ENCODE results near the gene FBXL5. TPM values are rescaled to one million over a fixed set of nuclear protein-coding genes. Genes with fewer than 3 reads are reported as not detected.

The FBXL5 gene
- total and polyA plus RNA-seq, 8 donors = 17.6 to 39.2 (median 31.9) TPM

- WGBS, 2 donors = 93 to 97% methylated on average over 2 of the region's 2 CpGs
- DNase-seq (no peak), FAIRE-seq (no peak), ATAC-seq (no peak)
- no peaks in the 10 kb centered on the region for H3K27me3 ChIP-seq
- H3K9me3 ChIP-seq = no peaks in the 10 kb centered on the region
- peaks cover 0 to 7% (median 0%) of the 10 kb centered on the region in 3 donors for H3K36me3 ChIP-seq
- no peak overlapping the region for H3K27ac ChIP-seq
- no peaks in the 10 kb centered on the region for H3K4me1 ChIP-seq
- no peak overlapping the region for H3K4me3 ChIP-seq
- TF ChIP-seq CTCF (IDR thresholded peaks at IDR 0.05) = no peak
- intact Hi-C loops (cut with DNase I) = no loop called here
Observed at GRCh38 chr4:15601862-15602261, 53.3 kb downstream of the FBXL5 start.

- H3K4me3 ChIP-seq = no peak overlapping the region
- H3K36me3 ChIP-seq = peaks cover 0 to 7% (median 0%) of the 10 kb centered on the region in 3 donors
- H3K27me3 ChIP-seq = no peaks in the 10 kb centered on the region
- H3K4me1 ChIP-seq = no peaks in the 10 kb centered on the region
- no peak for TF ChIP-seq CTCF (IDR thresholded peaks at IDR 0.05)
- H3K9me3 ChIP-seq = no peaks in the 10 kb centered on the region
- no peak for DNase-seq
- FAIRE-seq = no peak
- no peak overlapping the region for H3K27ac ChIP-seq
- intact Hi-C loops (cut with DNase I) = no loop called here
- ATAC-seq = no peak
- 97 to 99% methylated on average over 3 of the region's 3 CpGs for WGBS, 2 donors
Observed at GRCh38 chr4:15600176-15600575, 55.0 kb downstream of the FBXL5 start.

GRCh38 chr4:15598644-15599043 lies 56.5 kb downstream of the FBXL5 start:
- no peak for TF ChIP-seq CTCF (IDR thresholded peaks at IDR 0.05)

DNA sequence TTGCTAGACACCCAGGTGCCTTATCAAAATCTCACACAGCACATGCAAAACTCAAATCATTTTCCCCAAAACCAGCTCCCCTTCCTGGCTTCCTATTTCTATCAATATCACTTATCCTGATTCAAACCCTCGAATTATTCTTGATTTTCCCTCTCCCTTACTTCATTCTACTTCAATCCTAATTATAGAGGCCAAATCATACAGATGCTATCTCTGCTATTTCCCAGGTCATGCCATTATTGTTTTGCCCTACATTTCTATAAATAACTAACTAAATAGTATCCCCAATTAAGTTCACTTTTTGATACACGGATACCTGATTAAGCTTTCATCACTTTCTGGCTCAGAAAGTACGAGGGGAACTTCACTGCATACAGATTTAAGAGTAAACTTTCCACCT lies 62.4 kb downstream of the FBXL5 start:
- DNase-seq = no peak
- Histone ChIP-seq H3K27me3 (no peaks in the 10 kb centered on the region), H3K4me1 (no peaks in the 10 kb centered on the region), H3K9me3 (no peaks in the 10 kb centered on the region), H3K4me3 (no peak overlapping the region), H3K36me3 (peaks cover 0 to 5% (median 0%) of the 10 kb centered on the region in 3 donors), H3K27ac (no peak overlapping the region)
- FAIRE-seq = no peak
- TF ChIP-seq CTCF (IDR thresholded peaks at IDR 0.05) = no peak
- intact Hi-C loops (cut with DNase I) = no loop called here
- no peak for ATAC-seq
- 45 to 73% methylated on average over 3 of the region's 3 CpGs for WGBS, 2 donors

More at GRCh38 chr4:15598644-15599043, 56.5 kb downstream of the FBXL5 start:
- H3K9me3 ChIP-seq = no peaks in the 10 kb centered on the region
- DNase-seq (no peak), ATAC-seq (no peak), FAIRE-seq (no peak)
- no peak overlapping the region for H3K27ac ChIP-seq
- intact Hi-C loops (cut with DNase I) = no loop called here
- no peaks in the 10 kb centered on the region for H3K4me1 ChIP-seq
- no peaks in the 10 kb centered on the region for H3K27me3 ChIP-seq
- H3K4me3 ChIP-seq = no peak overlapping the region
- WGBS, 2 donors = 97 to 99% methylated on average over 4 of the region's 4 CpGs
- peaks cover 0 to 7% (median 5%) of the 10 kb centered on the region in 3 donors for H3K36me3 ChIP-seq

DNA sequence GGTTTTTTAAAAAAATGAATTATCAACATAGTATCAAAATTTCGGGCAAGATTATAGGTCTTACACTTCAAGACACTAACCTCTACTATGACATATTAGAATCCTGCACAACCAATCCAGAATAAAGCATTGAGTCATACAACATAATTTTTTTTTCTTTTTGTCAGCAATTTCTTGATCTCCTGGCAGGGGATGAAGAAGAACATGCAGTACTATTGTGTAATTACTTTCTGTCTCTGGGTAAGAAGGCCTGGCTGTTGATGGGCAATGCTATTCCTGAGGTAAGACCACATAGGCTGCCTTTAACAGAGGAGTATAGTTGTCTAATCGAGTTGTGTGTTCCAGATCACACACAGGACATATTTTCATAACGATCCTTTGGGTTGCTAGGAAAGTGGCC lies 67.5 kb downstream of the FBXL5 start:
- DNase-seq = no peak
- Histone ChIP-seq H3K36me3 (no peaks in the 10 kb centered on the region), H3K4me1 (no peaks in the 10 kb centered on the region), H3K27ac (no peak overlapping the region), H3K27me3 (no peaks in the 10 kb centered on the region), H3K4me3 (no peak overlapping the region), H3K9me3 (no peaks in the 10 kb centered on the region)
- intact Hi-C loops (cut with DNase I) = no loop called here
- no peak for FAIRE-seq
- 62 to 84% methylated on average over 3 of the region's 3 CpGs for WGBS, 2 donors
- peak in 2 of 4 donors; percentile 14 to 25 for ATAC-seq
- no peak for TF ChIP-seq CTCF (IDR thresholded peaks at IDR 0.05)

Measured in pancreas (tissue), 10 donors.